Caco-2 (cell line): ENCODE results near the gene FASLG. TPM values are rescaled to one million over a fixed set of nuclear protein-coding genes. Genes with fewer than 3 reads are reported as not detected.

Experiments used
- BruUV-seq: library from RNA; stranded (reverse); fragments of 400-500 nt; replicated peaks from 2 replicates; lab custom pipeline; 2021; lab: Mats Ljungman, UMichigan
- CTCF ChIA-PET: fragments of 300-600 bp; sonication (Branson Sonifier 250); formaldehyde crosslinking; loops from one replicate; lab custom pipeline; 2022; ENCODE audit warnings: antibody characterized with exemption; lab: Charles Lee
- POLR2A ChIA-PET: fragments of 300-600 bp; sonication (Branson Sonifier 250); formaldehyde crosslinking; loops from one replicate; lab custom pipeline; 2022; ENCODE audit warnings: antibody characterized with exemption; lab: Charles Lee
- DNase-seq, 2 experiments: peaks; one replicate each; pipeline versions ENCODE4 v3.0.0 to v3.0.0-alpha.2; 2020 to 2022
- H3K27me3 ChIP-seq: replicated peaks from 2 replicates; pipeline ENCODE4 v1.6.0; 2011; ENCODE audit warnings: low read length; ENCODE audit not compliant: control insufficient read depth, insufficient read depth
- H3K36me3 ChIP-seq: 2 replicates; pipeline ENCODE4 v1.5.1; 2011; ENCODE audit warnings: low read length; ENCODE audit not compliant: control insufficient read depth, insufficient read depth
- H3K4me1 ChIP-seq: fragments of 250-450 bp; sonication (Bioruptor Pico); 2 replicates; pipeline ENCODE4 v1.5.1; 2020; ENCODE audit warnings: mild to moderate bottlenecking
- H3K4me3 ChIP-seq: 2 replicates; pipeline ENCODE4 v1.5.1; 2011; ENCODE audit warnings: low read depth, mild to moderate bottlenecking, control low read depth, low read length
- H3K9me3 ChIP-seq: fragments of 250-450 bp; sonication (Bioruptor Pico); 2 replicates; pipeline ENCODE4 v1.5.1; 2020; ENCODE audit warnings: mild to moderate bottlenecking, moderate library complexity
- H3K27ac Mint-ChIP-seq: one replicate; pipeline ENCODE4 v1.8.0; 2022; ENCODE audit warnings: mixed read lengths; ENCODE audit not compliant: unreplicated experiment
- H3K27me3 Mint-ChIP-seq: one replicate; pipeline ENCODE4 v1.8.0; 2022; ENCODE audit warnings: mixed read lengths; ENCODE audit not compliant: insufficient read depth, unreplicated experiment
- H3K36me3 Mint-ChIP-seq: one replicate; pipeline ENCODE4 v1.8.0; 2022; ENCODE audit warnings: mild to moderate bottlenecking, mixed read lengths; ENCODE audit not compliant: insufficient read depth, unreplicated experiment
- H3K4me1 Mint-ChIP-seq: one replicate; pipeline ENCODE4 v1.8.0; 2022; ENCODE audit warnings: low read depth, mixed read lengths; ENCODE audit not compliant: unreplicated experiment
- H3K4me3 Mint-ChIP-seq: one replicate; pipeline ENCODE4 v1.8.0; 2022; ENCODE audit warnings: mild to moderate bottlenecking, moderate library complexity, mixed read lengths; ENCODE audit not compliant: unreplicated experiment
- H3K9me3 Mint-ChIP-seq: one replicate; pipeline ENCODE4 v1.8.0; 2022; ENCODE audit warnings: mixed read lengths; ENCODE audit not compliant: unreplicated experiment
- CTCF ChIP-seq, 2 experiments: fragments of 200-600 bp in 1 of 2; IDR thresholded peaks; 1 replicate in 1 of 2; 2 replicates in 1 of 2; pipeline versions ENCODE4 v1.5.1 to v1.8.0; 2011 to 2022; ENCODE audit warnings: antibody characterized with exemption in 1 of 2, control low read depth in 1 of 2, inconsistent platforms in 1 of 2, low read depth in 1 of 2, low read length in 1 of 2, mild to moderate bottlenecking in 1 of 2, moderate library complexity in 1 of 2; ENCODE audit not compliant: insufficient read depth in 1 of 2, severe bottlenecking in 1 of 2, unreplicated experiment in 1 of 2
- intact Hi-C: fragments of 100-400 bp; cut with micrococcal nuclease; formaldehyde crosslinking; loops from one replicate; pipeline ENCODE4 v1.10.0; 2022; ENCODE audit not compliant: unreplicated experiment
- total RNA-seq: library from RNA; stranded (reverse); gene quantifications from 2 replicates; pipeline ENCODE4 v1.2.3, GENCODE V29; 2022

The FASLG gene
- total RNA-seq, 1 experiment from 2014 or later, result not detected

- H3K9me3 ChIP-seq, result no peaks in the 10 kb centered on the region
- POLR2A ChIA-PET, result interaction anchor here (0.6 kb wide), 1 partner anchor 33 kb away, joined by 6 read pairs; no protein-coding TSS in a partner anchor
- DNase-seq, result no peak
- peaks cover 32% of the 10 kb centered on the region for H3K9me3 Mint-ChIP-seq
- BruUV-seq, result no TSS peak
- peaks cover 60% of the 10 kb centered on the region for H3K4me1 ChIP-seq
- H3K4me3 ChIP-seq, result no peak overlapping the region
- H3K27me3 Mint-ChIP-seq, result no peaks in the 10 kb centered on the region
- no peaks in the 10 kb centered on the region for H3K27me3 ChIP-seq
- intact Hi-C loops, result loop anchor here (5.0 kb wide), 2 partner anchors 48 to 88 kb away; no protein-coding TSS in a partner anchor
- no peak overlapping the region for H3K4me3 Mint-ChIP-seq
- peaks cover 28% of the 10 kb centered on the region for H3K4me1 Mint-ChIP-seq
- CTCF ChIA-PET, result no interaction called here
- H3K36me3 Mint-ChIP-seq, result peaks cover 6% of the 10 kb centered on the region
- H3K27ac Mint-ChIP-seq, result peak overlapping the region; percentile 89
- no peaks in the 10 kb centered on the region for H3K36me3 ChIP-seq
- no peak for TF ChIP-seq CTCF (IDR thresholded peaks at IDR 0.05; ENCODE audit: insufficient read depth in 1 of 2, low read depth in 1 of 2, low read length in 1 of 2, severe bottlenecking in 1 of 2, unreplicated experiment in 1 of 2)
These were observed 29.3 kb upstream of the FASLG start for GRCh38 chr1:172629638-172630037.

GRCh38 chr1:172630056-172630818 lies 28.7 kb upstream of the FASLG start:
- Histone ChIP-seq H3K4me3 (no peak overlapping the region), H3K4me1 (peaks cover 60% of the 10 kb centered on the region), H3K36me3 (no peaks in the 10 kb centered on the region), H3K9me3 (no peaks in the 10 kb centered on the region), H3K27me3 (no peaks in the 10 kb centered on the region)
- H3K27ac Mint-ChIP-seq, result peak overlapping the region; percentile 89
- H3K9me3 Mint-ChIP-seq, result peaks cover 32% of the 10 kb centered on the region
- H3K4me1 Mint-ChIP-seq, result peaks cover 28% of the 10 kb centered on the region
- DNase-seq, result no peak
- H3K27me3 Mint-ChIP-seq, result no peaks in the 10 kb centered on the region
- no peak for TF ChIP-seq CTCF (IDR thresholded peaks at IDR 0.05; ENCODE audit: insufficient read depth in 1 of 2, low read depth in 1 of 2, low read length in 1 of 2, severe bottlenecking in 1 of 2, unreplicated experiment in 1 of 2)
- ChIA-PET POLR2A (interaction anchor here (1.4 kb wide), 1 partner anchor 98 kb away, joined by 5 read pairs; the partner anchor contains the start of gene SUCO), CTCF (no interaction called here)
- intact Hi-C loops, result loop anchor here (5.0 kb wide), 1 partner anchor 47 kb away; no protein-coding TSS in a partner anchor
- H3K4me3 Mint-ChIP-seq, result peak overlapping the region; percentile 27
- H3K36me3 Mint-ChIP-seq, result peaks cover 6% of the 10 kb centered on the region
- BruUV-seq, result no TSS peak

- intact Hi-C loops, result loop anchor here (5.0 kb wide), 1 partner anchor 46 kb away; no protein-coding TSS in a partner anchor
- Mint-ChIP-seq H3K36me3 (peaks cover 6% of the 10 kb centered on the region), H3K4me1 (peaks cover 28% of the 10 kb centered on the region), H3K4me3 (peak overlapping the region; percentile 27), H3K9me3 (peaks cover 32% of the 10 kb centered on the region), H3K27me3 (no peaks in the 10 kb centered on the region), H3K27ac (peak overlapping the region; percentile 89)
- POLR2A ChIA-PET, result interaction anchor here (1.4 kb wide), 1 partner anchor 98 kb away, joined by 5 read pairs; the partner anchor contains the start of gene SUCO
- H3K4me3 ChIP-seq, result no peak overlapping the region
- peak; percentile 49 to 59 for DNase-seq
- CTCF ChIA-PET, result interaction anchor here (0.6 kb wide), 1 partner anchor 345 kb away, joined by 11 read pairs; no protein-coding TSS in a partner anchor
- TF ChIP-seq CTCF (IDR thresholded peaks at IDR 0.05; ENCODE audit: insufficient read depth in 1 of 2, low read depth in 1 of 2, low read length in 1 of 2, severe bottlenecking in 1 of 2, unreplicated experiment in 1 of 2), result no peak
- no peaks in the 10 kb centered on the region for H3K27me3 ChIP-seq
- no peaks in the 10 kb centered on the region for H3K9me3 ChIP-seq
- peaks cover 60% of the 10 kb centered on the region for H3K4me1 ChIP-seq
- H3K36me3 ChIP-seq, result no peaks in the 10 kb centered on the region
- BruUV-seq, result no TSS peak
These were observed 28.0 kb upstream of the FASLG start for GRCh38 chr1:172630868-172631267.
